ENCODE results near the gene HNF1B.

The HNF1B gene

GRCh38 chr17:37740915-37741314, 3.9 kb downstream of the HNF1B start:
- TF ChIP-seq CTCF (IDR thresholded peaks at IDR 0.05) = no peak
- H3K36me3 ChIP-seq (ENCODE audit: control insufficient read depth, insufficient read depth, low read length) = no peaks in the 10 kb centered on the region
- peaks cover 19% of the 10 kb centered on the region for H3K27me3 ChIP-seq (ENCODE audit: control insufficient read depth, insufficient read depth, low read length)
- H3K9me3 ChIP-seq (ENCODE audit: control insufficient read depth, low read length) = no peaks in the 10 kb centered on the region
- no peak overlapping the region for H3K4me3 ChIP-seq (ENCODE audit: low read depth, low read length)
- no peaks in the 10 kb centered on the region for H3K79me2 ChIP-seq
- no peak overlapping the region for H2AFZ ChIP-seq
- no peak overlapping the region for H3K9ac ChIP-seq
- H3K27ac ChIP-seq = no peak overlapping the region
- H3K4me1 ChIP-seq = no peaks in the 10 kb centered on the region
- H3K4me2 ChIP-seq (ENCODE audit: low read length) = no peak overlapping the region

GRCh38 chr17:37737971-37738370, 6.9 kb downstream of the HNF1B start:
- no peak overlapping the region for H3K27ac ChIP-seq
- peaks cover 9% of the 10 kb centered on the region for H3K27me3 ChIP-seq (ENCODE audit: control insufficient read depth, insufficient read depth, low read length)
- no peaks in the 10 kb centered on the region for H3K9me3 ChIP-seq (ENCODE audit: control insufficient read depth, low read length)
- TF ChIP-seq CTCF (IDR thresholded peaks at IDR 0.05) = no peak
- no peak overlapping the region for H3K4me2 ChIP-seq (ENCODE audit: low read length)
- no peaks in the 10 kb centered on the region for H3K4me1 ChIP-seq
- H2AFZ ChIP-seq = no peak overlapping the region
- H3K9ac ChIP-seq = no peak overlapping the region
- no peak overlapping the region for H3K4me3 ChIP-seq (ENCODE audit: low read depth, low read length)
- no peaks in the 10 kb centered on the region for H3K36me3 ChIP-seq (ENCODE audit: control insufficient read depth, insufficient read depth, low read length)
- no peaks in the 10 kb centered on the region for H3K79me2 ChIP-seq

DNA sequence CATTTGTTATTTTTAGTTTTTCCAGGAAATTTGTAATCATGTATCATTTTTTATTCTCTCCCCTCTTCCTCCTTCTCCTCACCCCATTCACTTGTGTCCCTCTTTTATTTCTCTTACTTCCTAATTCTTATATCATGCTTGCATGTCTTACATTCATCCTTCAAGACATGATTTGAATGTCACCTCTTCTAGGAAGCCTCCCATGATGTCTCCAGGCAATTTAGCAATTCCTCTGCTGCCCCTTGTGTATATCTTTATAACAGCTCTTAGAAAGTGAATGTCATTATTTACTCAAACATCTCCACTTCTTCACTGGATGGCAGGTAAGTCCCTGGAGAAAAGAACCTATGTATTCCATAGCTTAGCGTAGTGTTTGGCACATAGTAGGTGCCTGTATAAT, 7.8 kb downstream of the HNF1B start:
- Histone ChIP-seq H3K79me2 (no peaks in the 10 kb centered on the region), H2AFZ (no peak overlapping the region), H3K36me3 (ENCODE audit: control insufficient read depth, insufficient read depth, low read length) (no peaks in the 10 kb centered on the region), H3K4me1 (no peaks in the 10 kb centered on the region), H3K4me2 (ENCODE audit: low read length) (no peak overlapping the region), H3K27me3 (ENCODE audit: control insufficient read depth, insufficient read depth, low read length) (peaks cover 6% of the 10 kb centered on the region), H3K4me3 (ENCODE audit: low read depth, low read length) (no peak overlapping the region), H3K9ac (no peak overlapping the region), H3K9me3 (ENCODE audit: control insufficient read depth, low read length) (no peaks in the 10 kb centered on the region), H3K27ac (no peak overlapping the region)
- TF ChIP-seq CTCF (IDR thresholded peaks at IDR 0.05) = no peak

GRCh38 chr17:37736428-37736827, 8.4 kb downstream of the HNF1B start:
- TF ChIP-seq CTCF (IDR thresholded peaks at IDR 0.05) = no peak
- H3K9ac ChIP-seq = no peak overlapping the region
- peaks cover 1% of the 10 kb centered on the region for H3K27me3 ChIP-seq (ENCODE audit: control insufficient read depth, insufficient read depth, low read length)
- H3K4me3 ChIP-seq (ENCODE audit: low read depth, low read length) = no peak overlapping the region
- no peaks in the 10 kb centered on the region for H3K36me3 ChIP-seq (ENCODE audit: control insufficient read depth, insufficient read depth, low read length)
- H2AFZ ChIP-seq = no peak overlapping the region
- H3K79me2 ChIP-seq = no peaks in the 10 kb centered on the region
- no peak overlapping the region for H3K27ac ChIP-seq
- H3K4me2 ChIP-seq (ENCODE audit: low read length) = no peak overlapping the region
- H3K4me1 ChIP-seq = no peaks in the 10 kb centered on the region
- H3K9me3 ChIP-seq (ENCODE audit: control insufficient read depth, low read length) = no peaks in the 10 kb centered on the region

DNA sequence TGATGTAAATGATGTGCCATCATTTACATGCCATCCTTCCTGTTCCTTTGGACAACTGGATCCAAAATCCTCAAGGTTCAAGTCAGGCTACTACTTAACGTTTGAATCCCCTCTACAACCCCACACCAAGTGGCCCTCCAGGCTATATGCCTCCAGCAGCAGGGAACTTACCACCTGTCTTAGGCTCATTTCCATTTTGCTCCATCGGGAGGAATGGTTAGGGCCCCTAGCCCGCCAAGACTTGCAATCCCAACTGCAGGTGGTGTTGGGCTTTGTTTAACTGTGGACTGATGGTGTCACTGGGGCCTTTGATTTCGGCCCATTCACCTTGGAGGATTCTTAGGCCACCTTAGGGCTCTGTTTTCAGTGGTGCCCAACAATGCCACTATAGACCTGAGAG, 9.7 kb downstream of the HNF1B start:
- no peak for TF ChIP-seq CTCF (IDR thresholded peaks at IDR 0.05)
- H3K79me2 ChIP-seq = no peaks in the 10 kb centered on the region
- H3K36me3 ChIP-seq (ENCODE audit: control insufficient read depth, insufficient read depth, low read length) = no peaks in the 10 kb centered on the region
- H3K4me1 ChIP-seq = no peaks in the 10 kb centered on the region
- no peak overlapping the region for H3K27ac ChIP-seq
- no peaks in the 10 kb centered on the region for H3K9me3 ChIP-seq (ENCODE audit: control insufficient read depth, low read length)
- no peak overlapping the region for H2AFZ ChIP-seq
- H3K4me2 ChIP-seq (ENCODE audit: low read length) = no peak overlapping the region
- H3K4me3 ChIP-seq (ENCODE audit: low read depth, low read length) = no peak overlapping the region
- H3K9ac ChIP-seq = no peak overlapping the region
- H3K27me3 ChIP-seq (ENCODE audit: control insufficient read depth, insufficient read depth, low read length) = no peaks in the 10 kb centered on the region
